ENCODE data around the gene BORCS5. TPM values are rescaled to one million over a fixed set of nuclear protein-coding genes. Genes with fewer than 3 reads are reported as not detected.

BORCS5 gene
- total RNA-seq, 1 donor from 2014 or later, result 8.7 TPM

GRCh38 chr12:12428961-12429657 lies 72.2 kb downstream of the BORCS5 start:
- Histone ChIP-seq H3K4me3 (no peak overlapping the region), H3K27ac (replicated peaks) (no peak overlapping the region), H3K36me3 (peaks cover under 1% of the 10 kb centered on the region), H3K27me3 (ENCODE audit: low read depth) (no peaks in the 10 kb centered on the region), H3K9me3 (replicated peaks) (peaks cover 5% of the 10 kb centered on the region), H3K4me1 (peaks cover 12% of the 10 kb centered on the region)
- intact Hi-C loops (cut with micrococcal nuclease), result no loop called here
- no peak for TF ChIP-seq CTCF (IDR thresholded peaks at IDR 0.05; ENCODE audit: borderline replicate concordance)
- no peak for DNase-seq

GRCh38 chr12:12432364-12432763 lies 75.5 kb downstream of the BORCS5 start:
- no peaks in the 10 kb centered on the region for H3K27me3 ChIP-seq (ENCODE audit: low read depth)

DNA sequence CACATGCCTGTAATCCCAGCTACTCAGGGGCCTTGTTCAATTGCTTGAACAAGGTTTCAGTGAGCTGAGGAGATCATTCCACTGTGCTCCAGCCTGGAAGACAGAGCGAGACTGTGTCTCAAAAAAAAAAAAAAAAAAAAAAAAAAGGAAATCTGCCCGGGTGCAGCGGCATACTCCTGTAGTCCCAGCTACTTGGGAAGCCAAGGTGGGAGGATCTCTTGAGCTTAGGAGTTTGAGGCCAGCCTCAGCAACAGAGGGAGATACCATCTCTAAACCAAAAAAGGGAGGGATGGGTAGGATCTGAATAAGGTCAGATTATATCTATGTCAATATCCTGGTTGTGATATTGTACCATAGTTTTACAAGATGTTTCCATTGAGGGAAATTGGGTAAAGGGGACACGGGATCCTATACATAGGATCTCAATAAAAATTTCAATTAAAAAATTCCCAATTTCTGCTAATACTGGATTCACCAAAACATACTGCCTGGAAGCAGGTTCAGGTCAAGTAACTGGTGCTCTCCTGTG lies 76.4 kb downstream of the BORCS5 start:
- Histone ChIP-seq H3K4me3 (no peak overlapping the region), H3K36me3 (peaks cover 11% of the 10 kb centered on the region), H3K9me3 (replicated peaks) (no peaks in the 10 kb centered on the region), H3K27ac (replicated peaks) (no peak overlapping the region), H3K27me3 (ENCODE audit: low read depth) (no peaks in the 10 kb centered on the region), H3K4me1 (no peaks in the 10 kb centered on the region)
- intact Hi-C loops (cut with micrococcal nuclease), result no loop called here
- TF ChIP-seq CTCF (IDR thresholded peaks at IDR 0.05; ENCODE audit: borderline replicate concordance), result no peak
- no peak for DNase-seq

More at GRCh38 chr12:12432364-12432763, 75.5 kb downstream of the BORCS5 start:
- no peaks in the 10 kb centered on the region for H3K9me3 ChIP-seq (replicated peaks)
- H3K36me3 ChIP-seq, result peaks cover 11% of the 10 kb centered on the region
- no peak for TF ChIP-seq CTCF (IDR thresholded peaks at IDR 0.05; ENCODE audit: borderline replicate concordance)
- DNase-seq, result no peak
- H3K4me3 ChIP-seq, result no peak overlapping the region
- intact Hi-C loops (cut with micrococcal nuclease), result no loop called here
- H3K27ac ChIP-seq (replicated peaks), result no peak overlapping the region
- H3K4me1 ChIP-seq, result no peaks in the 10 kb centered on the region

DNA sequence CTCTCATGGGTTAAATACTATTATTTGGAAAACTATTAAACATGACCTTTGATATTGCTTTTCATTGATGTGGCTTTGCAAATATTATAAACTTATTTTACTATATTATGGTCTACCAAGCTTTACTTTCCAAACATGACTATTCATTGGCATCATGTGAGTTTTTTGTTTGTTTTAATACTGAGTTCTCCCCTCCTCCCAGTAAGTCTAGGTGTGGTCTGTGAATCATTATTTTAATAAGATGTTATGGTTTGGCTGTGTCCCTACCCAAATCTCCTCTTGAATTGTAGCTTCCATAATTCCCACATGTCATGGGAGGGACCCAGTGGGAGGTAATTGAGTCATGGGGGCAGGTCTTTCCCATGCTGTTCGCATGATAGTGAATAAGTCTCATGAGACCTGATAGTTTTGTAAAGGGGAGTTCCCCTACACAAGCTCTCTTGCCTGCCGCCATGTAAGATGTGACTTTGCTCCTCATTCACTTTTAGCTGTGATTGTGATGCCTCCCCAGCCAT lies 80.0 kb downstream of the BORCS5 start:
- no peak for DNase-seq
- no peak for TF ChIP-seq CTCF (IDR thresholded peaks at IDR 0.05; ENCODE audit: borderline replicate concordance)
- Histone ChIP-seq H3K27me3 (ENCODE audit: low read depth) (no peaks in the 10 kb centered on the region), H3K9me3 (replicated peaks) (no peaks in the 10 kb centered on the region), H3K27ac (replicated peaks) (no peak overlapping the region), H3K4me3 (no peak overlapping the region), H3K36me3 (peaks cover 11% of the 10 kb centered on the region), H3K4me1 (peaks cover 12% of the 10 kb centered on the region)
- intact Hi-C loops (cut with micrococcal nuclease), result no loop called here

GRCh38 chr12:12439636-12440035 lies 82.8 kb downstream of the BORCS5 start:
- H3K27ac ChIP-seq (replicated peaks), result no peak overlapping the region
- no peak for DNase-seq
- TF ChIP-seq CTCF (IDR thresholded peaks at IDR 0.05; ENCODE audit: borderline replicate concordance), result no peak
- H3K9me3 ChIP-seq (replicated peaks), result no peaks in the 10 kb centered on the region
- H3K27me3 ChIP-seq (ENCODE audit: low read depth), result no peaks in the 10 kb centered on the region
- H3K36me3 ChIP-seq, result peaks cover 11% of the 10 kb centered on the region
- H3K4me1 ChIP-seq, result peaks cover 39% of the 10 kb centered on the region
- no peak overlapping the region for H3K4me3 ChIP-seq
- intact Hi-C loops (cut with micrococcal nuclease), result no loop called here

Data from left ventricle myocardium inferior (tissue), 1 donor.